PC-9 (cell line): Measurements from ENCODE around the gene TUBB2A. TPM values are rescaled to one million over a fixed set of nuclear protein-coding genes. Genes with fewer than 3 reads are reported as not detected.

Source experiments
- BruUV-seq: library from RNA; stranded (reverse); fragments of 400-500 nt; replicated peaks from 2 replicates; lab custom pipeline; 2021; lab: Mats Ljungman, UMichigan
- CTCF ChIA-PET: fragments of 300-600 bp; sonication (Branson Sonifier 250); formaldehyde crosslinking; loops from one replicate; lab custom pipeline; 2022; ENCODE audit warnings: antibody characterized with exemption; lab: Charles Lee
- POLR2A ChIA-PET: fragments of 300-600 bp; sonication (Branson Sonifier 250); formaldehyde crosslinking; loops from one replicate; lab custom pipeline; 2022; ENCODE audit warnings: antibody characterized with exemption; ENCODE audit not compliant: unreplicated experiment; lab: Charles Lee
- DNase-seq, 2 experiments: peaks; one replicate each; pipeline versions ENCODE4 v3.0.0 to v3.0.0-alpha.2; 2015 to 2022; ENCODE audit warnings: mixed read lengths in 1 of 2
- H2AFZ ChIP-seq: fragments of 200-600 bp; sonication (generic); 2 replicates; pipeline ENCODE4 v1.8.1; 2017; ENCODE audit warnings: antibody characterized with exemption
- H3F3A ChIP-seq: fragments of 200-600 bp; sonication (generic); 2 replicates; pipeline ENCODE4 v1.8.1; 2017; ENCODE audit warnings: antibody characterized with exemption, mild to moderate bottlenecking, low read depth; ENCODE audit not compliant: insufficient read depth
- H3K27ac ChIP-seq: fragments of 200-600 bp; sonication (generic); 2 replicates; pipeline ENCODE4 v1.6.1; 2016; ENCODE audit warnings: mixed run types
- H3K27me3 ChIP-seq: fragments of 200-600 bp; sonication (generic); 2 replicates; pipeline ENCODE4 v1.6.1; 2016; ENCODE audit warnings: low read depth, mixed run types; ENCODE audit not compliant: insufficient read depth
- H3K36me3 ChIP-seq: fragments of 200-600 bp; sonication (generic); 2 replicates; pipeline ENCODE4 v1.6.1; 2016; ENCODE audit warnings: low read depth, mixed run types
- H3K4me1 ChIP-seq: fragments of 200-600 bp; sonication (generic); replicated peaks from 2 replicates; pipeline ENCODE4 v1.6.1; 2016; ENCODE audit warnings: mixed run types; ENCODE audit not compliant: insufficient read depth
- H3K4me2 ChIP-seq: fragments of 200-600 bp; sonication (generic); 2 replicates; pipeline ENCODE4 v1.6.1; 2017; ENCODE audit warnings: mixed run types
- H3K4me3 ChIP-seq: fragments of 200-600 bp; sonication (generic); 2 replicates; pipeline ENCODE4 v1.6.1; 2016; ENCODE audit warnings: mixed run types
- H3K79me2 ChIP-seq: fragments of 200-600 bp; sonication (generic); 2 replicates; pipeline ENCODE4 v1.6.1; 2017; ENCODE audit warnings: low read depth, mixed run types
- H3K9me2 ChIP-seq: fragments of 200-600 bp; sonication (generic); 2 replicates; pipeline ENCODE4 v1.8.1; 2017; ENCODE audit warnings: mild to moderate bottlenecking; ENCODE audit not compliant: insufficient read depth
- H3K9me3 ChIP-seq: fragments of 200-600 bp; sonication (generic); 2 replicates; pipeline ENCODE4 v1.8.1; 2016; ENCODE audit warnings: low read depth; ENCODE audit not compliant: insufficient read depth
- H4K20me1 ChIP-seq: fragments of 200-600 bp; sonication (generic); 2 replicates; pipeline ENCODE4 v1.8.1; 2017; ENCODE audit not compliant: insufficient read depth
- CTCF ChIP-seq: fragments of 200-600 bp; sonication (generic); conservative IDR thresholded peaks from 2 replicates; pipeline ENCODE4 v1.6.1; 2017; ENCODE audit warnings: mixed run types, antibody characterized with exemption, mild to moderate bottlenecking, moderate library complexity
- EZH2 ChIP-seq: fragments of 200-600 bp; sonication (generic); IDR thresholded peaks from 2 replicates; pipeline ENCODE4 v1.8.0; 2017; ENCODE audit warnings: antibody characterized with exemption, low read depth
- intact Hi-C: fragments of 100-400 bp; cut with micrococcal nuclease; formaldehyde crosslinking; loops from one replicate; pipeline ENCODE4 v1.10.0; 2022; ENCODE audit not compliant: unreplicated experiment
- total RNA-seq: library from RNA; stranded (reverse); gene quantifications from 2 replicates; pipeline ENCODE4 v1.2.3, GENCODE V29; 2021

TUBB2A gene
- total RNA-seq, 1 experiment from 2014 or later = 17.0 TPM

- no peaks in the 10 kb centered on the region for H3K79me2 ChIP-seq
- no peaks in the 10 kb centered on the region for H4K20me1 ChIP-seq
Measured at GRCh38 chr6:3152689-3153088, 4.7 kb downstream of the TUBB2A start.

GRCh38 chr6:3151691-3152090, 5.7 kb downstream of the TUBB2A start:
- no peaks in the 10 kb centered on the region for H3F3A ChIP-seq
- H4K20me1 ChIP-seq = no peaks in the 10 kb centered on the region
- ChIA-PET POLR2A (no interaction called here), CTCF (no interaction called here)
- BruUV-seq = no TSS peak
- H2AFZ ChIP-seq = no peak overlapping the region
- H3K4me1 ChIP-seq = no peaks in the 10 kb centered on the region
- TF ChIP-seq EZH2 = no peak
- no peak for TF ChIP-seq CTCF
- no peak for DNase-seq
- no peak overlapping the region for H3K27ac ChIP-seq
- no peaks in the 10 kb centered on the region for H3K79me2 ChIP-seq
- H3K4me3 ChIP-seq = no peak overlapping the region
- H3K27me3 ChIP-seq = no peaks in the 10 kb centered on the region
- intact Hi-C loops = no loop called here
- H3K9me2 ChIP-seq = no peaks in the 10 kb centered on the region
- H3K36me3 ChIP-seq = no peaks in the 10 kb centered on the region; the same call in 1 of the 2 replicates
- no peaks in the 10 kb centered on the region for H3K9me3 ChIP-seq
- H3K4me2 ChIP-seq = no peak overlapping the region

More at GRCh38 chr6:3152689-3153088, 4.7 kb downstream of the TUBB2A start:
- no peak for TF ChIP-seq EZH2
- no peak for TF ChIP-seq CTCF
- no peaks in the 10 kb centered on the region for H3F3A ChIP-seq
- no TSS peak for BruUV-seq
- no peak overlapping the region for H3K4me3 ChIP-seq
- no peak overlapping the region for H2AFZ ChIP-seq
- POLR2A ChIA-PET = no interaction called here
- H3K27ac ChIP-seq = no peak overlapping the region
- H3K36me3 ChIP-seq = no peaks in the 10 kb centered on the region; the same call in 1 of the 2 replicates
- H3K4me1 ChIP-seq = no peaks in the 10 kb centered on the region
- no peaks in the 10 kb centered on the region for H3K9me3 ChIP-seq
- no peak overlapping the region for H3K4me2 ChIP-seq
- H3K9me2 ChIP-seq = no peaks in the 10 kb centered on the region
- DNase-seq = no peak
- CTCF ChIA-PET = interaction anchor here (0.6 kb wide), 1 partner anchor 19 kb away, joined by 8 read pairs; no protein-coding TSS in a partner anchor
- no peaks in the 10 kb centered on the region for H3K27me3 ChIP-seq
- intact Hi-C loops = no loop called here

GRCh38 chr6:3147914-3148757, 9.2 kb downstream of the TUBB2A start:
- H3K79me2 ChIP-seq = no peaks in the 10 kb centered on the region
- no peaks in the 10 kb centered on the region; the same call in 1 of the 2 replicates for H3K36me3 ChIP-seq
- intact Hi-C loops = no loop called here
- ChIA-PET POLR2A (no interaction called here), CTCF (interaction anchor here (0.6 to 1.1 kb wide), 2 partner anchors 10 to 103 kb away, joined by 3 to 4 read pairs; no protein-coding TSS in a partner anchor)
- no peaks in the 10 kb centered on the region for H3K9me2 ChIP-seq
- no TSS peak for BruUV-seq
- DNase-seq = no peak
- H3K4me3 ChIP-seq = no peak overlapping the region
- H3F3A ChIP-seq = no peaks in the 10 kb centered on the region
- no peak overlapping the region for H3K27ac ChIP-seq
- TF ChIP-seq EZH2 = no peak
- TF ChIP-seq CTCF = no peak
- H3K27me3 ChIP-seq = no peaks in the 10 kb centered on the region
- no peak overlapping the region for H3K4me2 ChIP-seq
- H3K4me1 ChIP-seq = no peaks in the 10 kb centered on the region
- no peak overlapping the region for H2AFZ ChIP-seq
- no peaks in the 10 kb centered on the region for H4K20me1 ChIP-seq
- H3K9me3 ChIP-seq = no peaks in the 10 kb centered on the region
